Heart left ventricle (tissue), 16 donors: ENCODE measurements around the gene ZNF70. TPM values are rescaled to one million over a fixed set of nuclear protein-coding genes. Genes with fewer than 3 reads are reported as not detected.

Experiments
- ATAC-seq, 4 donors: fragments of 200-7000 bp; cut with Tn5 transposase; one replicate each; pipeline ENCODE4 v1.9.1; 2020 to 2022; ENCODE audit warnings: moderate library complexity in 4 of 4, mild to moderate bottlenecking in 3 of 4, moderate number of reproducible peaks in 1 of 4
- DNase-seq, 5 donors: peaks; one replicate each; pipeline ENCODE4 v3.0.0-alpha.2; 2020
- H3K27ac ChIP-seq, 12 donors: fragments of 200-600 bp; sonication (generic) in 4 of 12; one replicate each; pipeline versions ENCODE4 v1.5.0 to v1.8.0; 2016 to 2022; ENCODE audit warnings: mild to moderate bottlenecking in 2 of 12
- H3K27me3 ChIP-seq, 9 donors: fragments of 200-600 bp; sonication (generic) in 2 of 9; one replicate each; pipeline versions ENCODE4 v1.5.1 to v1.8.0; 2016 to 2022; ENCODE audit warnings: mild to moderate bottlenecking in 3 of 9
- H3K36me3 ChIP-seq, 9 donors: fragments of 200-600 bp; sonication (generic) in 2 of 9; one replicate each; pipeline versions ENCODE4 v1.5.0 to v1.8.0; 2018 to 2022; ENCODE audit warnings: mild to moderate bottlenecking in 2 of 9
- H3K4me1 ChIP-seq, 12 donors: fragments of 200-600 bp; sonication (generic) in 4 of 12; one replicate each; pipeline versions ENCODE4 v1.5.0 to v1.8.0; 2016 to 2022; ENCODE audit warnings: mild to moderate bottlenecking in 3 of 12
- H3K4me3 ChIP-seq, 12 donors: fragments of 200-600 bp; sonication (generic) in 4 of 12; one replicate each; pipeline versions ENCODE4 v1.5.0 to v1.8.0; 2017 to 2022; ENCODE audit warnings: mild to moderate bottlenecking in 9 of 12, moderate library complexity in 4 of 12
- H3K9me3 ChIP-seq, 12 donors: fragments of 200-600 bp; sonication (generic) in 4 of 12; one replicate each; pipeline versions ENCODE4 v1.5.0 to v1.8.0; 2016 to 2022; ENCODE audit warnings: mild to moderate bottlenecking in 1 of 12
- POLR2A ChIP-seq, 2 donors: fragments of 450-650 bp; IDR thresholded peaks; one replicate each; pipeline ENCODE4 v1.6.1; 2017; ENCODE audit warnings: antibody characterized with exemption in 2 of 2, mild to moderate bottlenecking in 2 of 2, moderate library complexity in 2 of 2
- WGBS, 4 donors: extraction: QIAGEN DNeasy Blood & Tissue Kit in 2 of 4; methylation state at CpG; one replicate each; pipeline versions ENCODE4 v1.1.5 to v1.1.7; 2013 to 2018; 5-methylcytosine and 5-hydroxymethylcytosine counted together
- intact Hi-C, 10 donors: fragments of 100-400 bp; cut with DNase I; formaldehyde crosslinking; loops; one replicate each; pipeline versions ENCODE4 v1.11.1 to v1.14.2; 2022
- polyA plus RNA-seq, 2 donors: library from polyadenylated mRNA; stranded (reverse); fragments of 200-250 nt; gene quantifications; one replicate each; pipeline ENCODE4 v1.2.3, GENCODE V29; 2013
- total RNA-seq, 9 donors: library from RNA; depleted of rRNA in 2 of 9; stranded (reverse); fragments of >200 nt in 2 of 9; fragmentation: NEBNext Ultra II Directional in 3 of 9; extraction: Animal tissue kit (Norgen Biotek cat#: 25700) in 3 of 9; gene quantifications; one replicate each; pipeline versions ENCODE4 v1.1.0 to v1.2.4, GENCODE V29; 2016 to 2023
- TF ChIP-seq, protein P1 (sequence below), 12 donors: fragments of 200-600 bp; sonication (generic) in 4 of 12; IDR thresholded peaks; one replicate each; pipeline versions ENCODE4 v1.5.0 to v1.8.0; 2018 to 2022; ENCODE audit warnings: antibody characterized with exemption in 12 of 12, mild to moderate bottlenecking in 5 of 12
- donor health status: ischemic (EF 13 %, LVEDD 7.1; RV severe dilation, severe dysfunction).
- donor health status: healthy with polysubstance abuse.
- donor health status: DM: no; HTN: yes; CAD: no.
- donor health status: DM: no; HTN: no; CAD: no.
- donor health status: ischemic (EF 25% LVEDD 6.9; RV normal size, moderate dysfunction).
- donor health status: ischemic (EF 25% LVEDD 5.7; RV mildly dilated, moderate dysfunction).
- donor health status: healthy.
- donor health status: DM: yes; HTN: yes; CAD: no.
- donor health status: ischemic (EF 35%, LVEDD 5.7; RV mildly dilated, moderate dysfunction).
- donor health status: nonischemic (EF 11% LVEDD 7.7; RV severe dilation, severe dysfunction).
- donor health status: DM: yes; HTN: yes; CAD: no.
- donor health status: PGD.
- donor health status: ischemic (EF 29% LVEDD 5.4; RV normal size, mild dysfunction).
- donor health status: nonischemic (EF 23%, LVEDD 6.1; RV moderate dilation, normal function).

ZNF70 gene
- total and polyA plus RNA-seq, 11 donors = 1.6 to 4.6 (median 3.0) TPM

DNA sequence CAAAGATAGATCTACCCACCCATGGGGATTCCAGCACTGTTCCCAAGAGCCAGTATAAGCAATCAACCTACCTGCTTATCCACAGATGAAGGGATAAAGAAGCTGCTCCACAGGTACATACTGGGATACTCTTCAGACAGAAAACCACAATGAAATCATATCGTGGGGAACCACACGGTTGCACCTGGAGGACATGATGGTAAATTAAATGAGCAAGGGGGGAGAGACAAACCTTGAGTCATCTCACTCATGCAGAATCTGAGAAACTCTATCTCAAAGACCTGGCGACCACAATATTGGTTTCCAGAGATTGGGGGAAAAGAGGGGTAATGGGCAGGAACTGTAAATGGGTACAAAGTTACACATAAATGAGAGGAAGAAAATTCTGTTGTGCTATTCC is 45.6 kb downstream of the ZNF70 start:
- 88 to 95% (median 92%) methylated on average over 3 of the region's 3 CpGs for WGBS, 4 donors
- TF ChIP-seq, protein P1, sequence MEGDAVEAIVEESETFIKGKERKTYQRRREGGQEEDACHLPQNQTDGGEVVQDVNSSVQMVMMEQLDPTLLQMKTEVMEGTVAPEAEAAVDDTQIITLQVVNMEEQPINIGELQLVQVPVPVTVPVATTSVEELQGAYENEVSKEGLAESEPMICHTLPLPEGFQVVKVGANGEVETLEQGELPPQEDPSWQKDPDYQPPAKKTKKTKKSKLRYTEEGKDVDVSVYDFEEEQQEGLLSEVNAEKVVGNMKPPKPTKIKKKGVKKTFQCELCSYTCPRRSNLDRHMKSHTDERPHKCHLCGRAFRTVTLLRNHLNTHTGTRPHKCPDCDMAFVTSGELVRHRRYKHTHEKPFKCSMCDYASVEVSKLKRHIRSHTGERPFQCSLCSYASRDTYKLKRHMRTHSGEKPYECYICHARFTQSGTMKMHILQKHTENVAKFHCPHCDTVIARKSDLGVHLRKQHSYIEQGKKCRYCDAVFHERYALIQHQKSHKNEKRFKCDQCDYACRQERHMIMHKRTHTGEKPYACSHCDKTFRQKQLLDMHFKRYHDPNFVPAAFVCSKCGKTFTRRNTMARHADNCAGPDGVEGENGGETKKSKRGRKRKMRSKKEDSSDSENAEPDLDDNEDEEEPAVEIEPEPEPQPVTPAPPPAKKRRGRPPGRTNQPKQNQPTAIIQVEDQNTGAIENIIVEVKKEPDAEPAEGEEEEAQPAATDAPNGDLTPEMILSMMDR (IDR thresholded peaks at IDR 0.05) = no peak
- no peak for TF ChIP-seq POLR2A (IDR thresholded peaks at IDR 0.05)
- Histone ChIP-seq H3K4me3 (no peak overlapping the region), H3K27ac (no peak overlapping the region), H3K27me3 (no peaks in the 10 kb centered on the region), H3K4me1 (peaks cover 0 to 6% (median 0%) of the 10 kb centered on the region in 12 donors), H3K9me3 (no peaks in the 10 kb centered on the region), H3K36me3 (peaks cover 0 to 100% (median 90%) of the 10 kb centered on the region in 9 donors)
- intact Hi-C loops = no loop called here
- ATAC-seq (no peak), DNase-seq (no peak)

DNA sequence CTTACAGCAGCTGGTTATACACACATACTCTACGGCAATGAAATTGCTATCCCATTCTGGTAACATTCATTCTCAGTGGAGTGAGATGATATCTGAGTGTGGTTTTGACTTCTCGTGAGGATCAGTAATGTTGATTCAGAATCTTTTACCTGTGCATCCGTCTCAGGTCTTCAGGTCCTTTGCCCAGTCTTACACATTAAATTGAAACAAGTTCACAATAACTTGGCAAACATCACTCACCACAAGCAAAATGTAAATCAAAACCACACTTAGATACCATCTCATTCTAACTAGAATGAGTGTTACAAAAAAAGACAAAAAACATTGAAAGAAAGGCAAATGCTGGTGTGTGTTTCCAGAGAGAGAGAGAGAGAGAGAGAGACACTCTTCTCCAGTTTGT is 46.1 kb downstream of the ZNF70 start:
- TF ChIP-seq, protein P1 (IDR thresholded peaks at IDR 0.05) = no peak
- TF ChIP-seq POLR2A (IDR thresholded peaks at IDR 0.05) = no peak
- no peak for ATAC-seq
- no peak for DNase-seq
- no peaks in the 10 kb centered on the region for H3K9me3 ChIP-seq
- intact Hi-C loops = no loop called here
- H3K27ac ChIP-seq = no peak overlapping the region
- WGBS, 4 donors = 93 to 97% (median 95%) methylated on average over 3 of the region's 3 CpGs
- peaks cover 0 to 100% (median 90%) of the 10 kb centered on the region in 9 donors for H3K36me3 ChIP-seq
- H3K27me3 ChIP-seq = no peaks in the 10 kb centered on the region
- no peak overlapping the region for H3K4me3 ChIP-seq
- H3K4me1 ChIP-seq = peaks cover 0 to 7% (median 0%) of the 10 kb centered on the region in 12 donors

DNA sequence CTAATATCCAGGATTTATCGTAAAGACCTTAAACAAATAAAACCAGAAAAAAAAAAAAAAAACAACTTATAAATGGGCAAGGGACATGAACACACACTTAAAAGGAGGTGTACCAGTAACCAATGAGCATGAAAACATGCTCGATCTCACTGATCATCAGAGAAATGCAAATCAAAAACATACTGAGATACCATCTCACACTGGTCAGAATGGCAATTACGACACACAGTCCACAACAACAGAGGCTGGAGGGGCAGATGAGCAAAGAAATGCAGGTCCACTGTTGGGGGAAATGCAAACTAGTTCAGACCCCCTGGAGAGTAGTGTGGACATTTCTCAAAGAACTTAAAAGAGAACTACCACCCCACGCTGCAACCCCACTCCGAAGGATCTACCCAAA is 46.9 kb downstream of the ZNF70 start:
- peaks cover 0 to 100% (median 90%) of the 10 kb centered on the region in 9 donors for H3K36me3 ChIP-seq
- no peaks in the 10 kb centered on the region for H3K27me3 ChIP-seq

DNA sequence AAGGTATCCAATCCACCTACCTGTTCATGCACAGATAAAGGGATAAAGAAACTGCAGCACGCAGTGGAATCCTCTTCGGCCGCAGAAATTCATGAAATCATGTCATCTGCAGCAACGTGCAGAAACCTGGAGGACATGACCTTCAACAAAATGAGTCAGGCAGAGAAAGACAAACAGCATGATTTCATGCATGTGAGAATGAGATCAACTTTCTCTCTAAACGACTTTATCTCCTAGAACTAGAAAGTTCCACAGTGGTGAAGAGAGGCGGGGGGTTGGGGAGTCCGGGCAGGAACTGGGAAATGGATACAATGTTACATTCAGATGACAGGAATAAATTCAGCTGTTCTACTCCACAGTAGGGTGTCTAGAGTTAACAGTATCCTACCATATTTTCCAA is 50.2 kb downstream of the ZNF70 start:
- intact Hi-C loops = no loop called here
- no peak for ATAC-seq
- Histone ChIP-seq H3K9me3 (no peaks in the 10 kb centered on the region), H3K4me3 (no peak overlapping the region), H3K27ac (no peak overlapping the region), H3K36me3 (peaks cover 0 to 79% (median 66%) of the 10 kb centered on the region in 9 donors), H3K27me3 (no peaks in the 10 kb centered on the region), H3K4me1 (peaks cover 0 to 20% (median 0%) of the 10 kb centered on the region in 12 donors)
- no peak for TF ChIP-seq POLR2A (IDR thresholded peaks at IDR 0.05)
- TF ChIP-seq, protein P1 (IDR thresholded peaks at IDR 0.05) = no peak
- 71 to 79% (median 75%) methylated on average over 7 of the region's 7 CpGs for WGBS, 4 donors
- DNase-seq = no peak

More for the DNA sequence above, 46.9 kb downstream of the ZNF70 start:
- TF ChIP-seq, protein P1 (IDR thresholded peaks at IDR 0.05) = no peak
- TF ChIP-seq POLR2A (IDR thresholded peaks at IDR 0.05) = no peak
- intact Hi-C loops = no loop called here
- H3K4me3 ChIP-seq = no peak overlapping the region
- no peak for ATAC-seq
- H3K9me3 ChIP-seq = no peaks in the 10 kb centered on the region
- no peak overlapping the region for H3K27ac ChIP-seq
- H3K4me1 ChIP-seq = peaks cover 0 to 7% (median 0%) of the 10 kb centered on the region in 12 donors
- no peak for DNase-seq
- WGBS, 4 donors = 93 to 96% (median 95%) methylated on average over 5 of the region's 5 CpGs
